GM19468 (cell line): Measurements from ENCODE around the gene FBXL15.
A peak's percentile ranks its signal among the peaks of the same experiment; 100 is the strongest.

Experiments used
- ATAC-seq: cut with Tn5 transposase; IDR thresholded peaks from one replicate; pipeline ENCODE4 v1.9.1; 2021; ENCODE audit warnings: mild to moderate bottlenecking, moderate library complexity, moderate number of reproducible peaks; ENCODE audit not compliant: unreplicated experiment; ENCODE audit errors: extremely low read depth

The FBXL15 gene

DNA sequence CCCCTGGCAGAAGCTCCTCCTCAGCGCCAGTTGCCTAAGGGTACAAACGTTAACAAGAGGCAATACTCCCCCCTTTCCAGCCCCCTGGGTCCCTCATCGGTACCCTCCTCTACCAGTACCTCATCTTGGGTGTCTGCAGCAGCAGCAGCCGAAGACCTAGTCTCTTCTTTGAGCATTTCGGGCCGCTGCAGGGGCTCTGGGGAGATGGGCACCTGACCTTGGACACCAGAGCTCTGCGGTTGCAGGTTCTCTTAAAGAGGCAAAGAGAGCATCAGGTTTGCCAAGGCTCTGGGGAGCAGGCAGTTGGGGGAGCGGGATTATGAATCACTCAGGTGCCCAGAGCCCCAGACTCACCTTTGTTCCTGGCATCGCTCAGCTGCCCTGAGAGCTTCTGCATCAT lies 3.5 kb downstream of the FBXL15 start:
- ATAC-seq = no peak

DNA sequence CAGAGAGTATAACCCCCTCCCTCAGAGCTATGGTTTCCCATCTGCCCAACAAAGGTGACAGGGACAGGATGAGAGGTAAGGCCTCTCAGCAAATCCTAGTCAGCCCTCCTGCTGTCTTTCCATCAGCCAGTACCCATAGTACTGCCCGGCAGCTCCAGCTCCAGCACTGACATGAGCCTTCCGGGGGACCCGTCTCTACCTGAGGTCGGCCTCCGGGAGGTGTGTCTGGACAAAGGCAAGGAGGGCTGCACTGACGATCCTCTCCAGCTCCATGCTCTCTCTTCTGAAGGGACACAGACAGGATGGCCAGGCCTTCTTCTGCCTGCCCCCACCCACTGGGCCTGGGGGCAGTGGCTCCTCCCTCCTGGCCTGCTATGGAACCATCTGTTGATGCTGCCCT lies 4.3 kb downstream of the FBXL15 start:
- no peak for ATAC-seq

DNA sequence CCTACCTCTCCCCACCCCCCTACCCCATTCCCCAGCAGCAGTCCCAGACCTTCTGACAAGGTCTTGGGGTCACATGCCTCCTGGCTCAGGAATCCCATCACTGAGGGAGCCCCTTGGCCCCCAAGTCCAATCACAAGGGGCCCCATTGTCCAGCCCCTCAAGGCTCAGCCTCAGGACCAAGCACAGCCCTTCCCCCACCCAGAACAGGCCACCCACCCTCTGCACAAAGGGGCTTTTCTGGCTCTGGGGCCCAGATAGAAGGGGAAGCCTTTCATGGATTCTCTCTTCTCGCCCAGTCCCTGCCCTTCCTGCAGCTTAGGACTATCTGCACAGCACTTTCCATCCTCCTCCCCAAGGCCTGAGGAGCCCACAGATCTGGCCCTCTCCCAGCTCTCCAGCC lies 4.8 kb downstream of the FBXL15 start:
- ATAC-seq = no peak

GRCh38 chr10:102426803-102427287 lies 6.2 kb downstream of the FBXL15 start:
- no peak for ATAC-seq

- no peak for ATAC-seq
Measured at GRCh38 chr10:102429468-102429867, 8.8 kb downstream of the FBXL15 start.

GRCh38 chr10:102431452-102432124 lies 11.0 kb downstream of the FBXL15 start:
- ATAC-seq = no peak

DNA sequence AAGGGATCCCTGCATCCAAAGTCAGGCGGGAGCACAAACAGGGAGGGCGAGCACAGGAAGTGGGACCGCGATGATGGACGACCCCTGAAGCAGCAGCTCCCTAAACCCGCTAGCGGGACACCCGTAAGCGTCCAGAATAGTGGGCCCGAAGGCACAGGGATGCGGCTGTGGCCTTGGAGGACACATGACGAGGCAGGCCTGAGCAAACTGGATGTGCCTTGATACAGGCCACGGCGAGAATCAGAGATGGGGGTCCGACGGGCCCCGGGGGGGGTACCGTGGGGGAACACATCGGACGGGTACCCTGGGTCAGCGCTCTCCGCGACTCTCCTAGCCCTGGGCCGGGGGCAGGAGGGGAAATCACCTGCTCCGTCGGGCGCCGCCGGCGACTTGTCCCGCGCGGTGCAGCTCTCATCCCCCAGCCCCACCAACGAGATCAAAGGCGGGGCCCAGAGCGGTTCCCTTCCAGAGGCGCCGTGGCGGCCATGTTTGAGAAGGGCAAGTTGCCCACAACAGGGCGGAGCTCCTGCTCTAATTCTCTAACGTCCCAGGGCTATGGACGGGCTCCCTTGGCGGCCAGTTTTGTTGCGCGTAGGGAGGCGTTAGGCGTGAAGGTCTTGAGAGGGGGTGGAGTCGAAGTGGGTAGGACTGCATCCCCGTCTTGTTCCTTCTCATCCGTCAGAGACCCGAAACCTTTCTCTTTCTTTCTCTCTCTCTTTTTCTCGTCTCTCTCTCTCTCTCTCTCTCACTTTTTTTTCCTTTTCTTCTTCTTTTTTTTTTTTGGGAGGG lies 11.7 kb downstream of the FBXL15 start, which contains the start of gene CUEDC2:
Gene CUEDC2, minus strand, starts transcription at position 413 of the 789 bp plus-strand sequence. CDS start 7,386 bp downstream, outside the sequence.
- ATAC-seq = peak; percentile 78

DNA sequence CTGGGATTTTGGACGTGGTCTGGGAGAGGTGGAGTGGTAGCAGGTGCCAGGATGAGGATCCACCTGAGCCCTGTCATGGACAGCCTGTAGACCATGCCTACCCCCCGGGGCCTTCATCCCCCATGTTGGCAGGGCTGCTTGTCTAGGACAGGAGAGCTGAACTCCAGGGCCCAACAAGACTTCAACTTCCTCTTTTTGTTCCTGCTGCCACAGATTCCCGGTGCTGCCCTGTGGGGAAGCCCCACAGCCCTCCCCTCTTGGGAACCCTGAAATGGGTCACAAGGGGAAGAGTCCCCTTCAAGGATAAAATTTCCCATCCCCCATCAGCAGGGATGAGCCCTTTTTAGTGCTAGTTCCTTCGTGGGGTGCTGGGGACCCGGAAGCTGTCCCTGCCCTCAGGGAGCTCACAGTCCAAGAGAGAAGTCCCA lies 13.0 kb downstream of the FBXL15 start:
- ATAC-seq = no peak

GRCh38 chr10:102434394-102435132 lies 13.9 kb downstream of the FBXL15 start:
- ATAC-seq = no peak

DNA sequence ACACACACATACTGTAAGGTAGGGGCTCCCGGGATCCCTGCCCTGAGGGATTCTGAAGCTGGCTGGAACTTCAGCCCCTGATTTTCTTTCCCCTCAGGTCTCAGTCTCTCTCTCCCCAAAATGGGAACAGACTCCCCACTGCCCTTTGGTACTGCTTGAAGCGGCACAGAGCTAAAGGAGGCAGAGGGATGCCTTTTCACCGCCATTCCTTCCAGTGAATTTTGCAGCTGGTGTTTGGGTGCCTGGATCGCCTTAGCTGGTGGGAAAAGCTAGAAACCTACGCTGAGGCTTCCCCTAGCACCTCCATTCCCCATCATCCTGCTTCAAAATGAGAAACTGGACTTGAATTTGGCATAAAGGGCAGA lies 14.5 kb downstream of the FBXL15 start:
- no peak for ATAC-seq

DNA sequence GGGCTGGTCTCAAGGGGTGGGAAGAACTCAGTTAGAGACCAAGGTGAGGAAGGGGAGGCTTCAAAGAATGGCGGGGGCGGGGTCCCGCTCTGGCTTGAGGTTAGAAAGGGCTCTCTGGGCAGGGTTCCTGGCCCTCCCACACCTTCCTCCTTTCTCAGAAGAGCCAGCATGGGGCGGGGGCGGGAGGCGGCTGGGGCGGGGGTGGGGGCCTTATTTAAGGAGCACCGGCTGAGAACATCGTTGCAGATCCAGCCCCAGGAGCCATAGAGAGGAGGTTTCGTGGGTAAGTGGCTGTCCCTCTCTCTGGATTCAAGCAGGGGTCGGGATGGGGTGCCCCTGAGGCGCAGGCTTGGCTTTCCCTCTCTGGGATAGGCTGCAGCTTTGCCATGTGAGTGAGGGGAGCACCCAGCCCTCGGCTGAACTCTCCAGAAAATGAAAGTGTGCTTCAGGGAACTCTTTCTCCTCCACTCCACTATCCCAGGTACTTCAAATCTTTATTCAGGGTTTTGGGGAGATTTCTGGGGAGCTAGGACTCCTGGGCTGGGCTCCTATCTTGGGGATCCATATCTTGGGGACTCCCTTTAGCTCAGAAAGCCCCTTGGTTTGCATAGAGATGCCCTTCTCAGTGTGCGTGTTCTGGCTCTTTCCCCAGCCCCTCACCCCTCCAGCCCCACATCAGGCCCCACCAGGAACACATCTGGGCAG lies 15.0 kb downstream of the FBXL15 start:
- no peak for ATAC-seq

- no peak for ATAC-seq
Measured at GRCh38 chr10:102436312-102436711, 15.7 kb downstream of the FBXL15 start.

GRCh38 chr10:102437515-102437914 lies 16.9 kb downstream of the FBXL15 start:
- ATAC-seq = no peak

- ATAC-seq = no peak
Measured at GRCh38 chr10:102438374-102438773, 17.7 kb downstream of the FBXL15 start.

GRCh38 chr10:102444851-102445250 lies 24.2 kb downstream of the FBXL15 start:
- ATAC-seq = no peak

- ATAC-seq = peak; percentile 35
Measured at GRCh38 chr10:102449321-102450123, 28.9 kb downstream of the FBXL15 start.

GRCh38 chr10:102450124-102450373 lies 29.4 kb downstream of the FBXL15 start:
- no peak for ATAC-seq

GRCh38 chr10:102450374-102451104 lies 29.9 kb downstream of the FBXL15 start:
- ATAC-seq = peak; percentile 60
